NCI-H345 treated with DMSO at 0.1 percent for 48 hours (cell line): Measurements from ENCODE around the gene POLR2I.
A peak's percentile ranks its signal among the peaks of the same experiment; 100 is the strongest.

Experiments used
- DNase-seq: peaks from one replicate; lab custom pipeline; 2025; ENCODE audit not compliant: unreplicated experiment; lab: John Stamatoyannopoulos, UW

POLR2I gene

GRCh38 chr19:36114721-36115452, at the start of gene POLR2I:
Gene POLR2I, minus strand, starts transcription at chr19:36114875. Its CDS starts 19 bp downstream, at chr19:36114856.
- peak; percentile 100 for DNase-seq

- DNase-seq = no peak
Measured at GRCh38 chr19:36163813-36164212, 49.1 kb upstream of the POLR2I start.

- DNase-seq = no peak
Measured at GRCh38 chr19:36160821-36161596, 46.3 kb upstream of the POLR2I start.

- DNase-seq = no peak
Measured at GRCh38 chr19:36153126-36153525, 38.5 kb upstream of the POLR2I start.

- no peak for DNase-seq
Measured at GRCh38 chr19:36152352-36153091, 37.8 kb upstream of the POLR2I start, which contains the start of gene COX7A1. Gene COX7A1, minus strand, starts transcription at chr19:36152447. Its CDS starts 40 bp downstream, at chr19:36152407.

GRCh38 chr19:36152019-36152351, 37.3 kb upstream of the POLR2I start:
- DNase-seq = no peak

GRCh38 chr19:36151144-36152018, 36.7 kb upstream of the POLR2I start:
- DNase-seq = no peak

- DNase-seq = no peak
Measured at GRCh38 chr19:36150586-36150985, 35.9 kb upstream of the POLR2I start.

GRCh38 chr19:36149673-36150406, 35.2 kb upstream of the POLR2I start:
- DNase-seq = no peak

- DNase-seq = no peak
Measured at GRCh38 chr19:36144624-36145023, 29.9 kb upstream of the POLR2I start.

GRCh38 chr19:36142496-36142895, 27.8 kb upstream of the POLR2I start:
- no peak for DNase-seq

- no peak for DNase-seq
Measured at GRCh38 chr19:36142046-36142445, 27.4 kb upstream of the POLR2I start.

- DNase-seq = peak; percentile 95
Measured at GRCh38 chr19:36141039-36141927, 26.6 kb upstream of the POLR2I start.

- peak; percentile 95 for DNase-seq
Measured at GRCh38 chr19:36140304-36141038, 25.8 kb upstream of the POLR2I start.

- peak; percentile 99 for DNase-seq
Measured at GRCh38 chr19:36139473-36140303, 25.0 kb upstream of the POLR2I start, which contains the start of gene CAPNS1. Gene CAPNS1, plus strand, starts transcription at chr19:36140066. Its CDS starts 946 bp downstream, at chr19:36141012.

GRCh38 chr19:36139120-36139472, 24.4 kb upstream of the POLR2I start:
- no peak for DNase-seq

- DNase-seq = peak; percentile 93
Measured at GRCh38 chr19:36136964-36137686, 22.4 kb upstream of the POLR2I start.
